Chondrocyte (in vitro differentiated cells): ENCODE results near the gene SMARCD3. TPM values are rescaled to one million over a fixed set of nuclear protein-coding genes. Genes with fewer than 3 reads are reported as not detected.

ENCODE experiments used
- DNase-seq: peaks from one replicate; pipeline ENCODE4 v3.0.0; 2021; ENCODE audit warnings: mixed read lengths, low spot score
- H3K27ac Mint-ChIP-seq: one replicate; pipeline ENCODE4 v1.8.0; 2021; ENCODE audit warnings: mild to moderate bottlenecking, moderate library complexity, mixed read lengths; ENCODE audit not compliant: unreplicated experiment
- H3K27me3 Mint-ChIP-seq: 2 replicates; pipeline ENCODE4 v1.8.0; 2021; ENCODE audit warnings: low read depth, mixed read lengths
- H3K36me3 Mint-ChIP-seq: 2 replicates; pipeline ENCODE4 v1.8.0; 2021; ENCODE audit warnings: low read depth, mixed read lengths
- H3K4me1 Mint-ChIP-seq: 2 replicates; pipeline ENCODE4 v1.8.0; 2021; ENCODE audit warnings: low read depth, mild to moderate bottlenecking, mixed read lengths
- H3K4me3 Mint-ChIP-seq: one replicate; pipeline ENCODE4 v1.8.0; 2021; ENCODE audit warnings: mild to moderate bottlenecking, moderate library complexity, mixed read lengths; ENCODE audit not compliant: unreplicated experiment
- H3K9me3 Mint-ChIP-seq: 2 replicates; pipeline ENCODE4 v1.8.0; 2021; ENCODE audit warnings: low read depth, mixed read lengths
- total RNA-seq: library from RNA; stranded (reverse); gene quantifications from 3 replicates; pipeline ENCODE4 v1.2.1, GENCODE V29; 2021
- TF ChIP-seq, protein P1 (sequence below): fragments of 200-600 bp; sonication (generic); IDR thresholded peaks from 2 replicates; pipeline ENCODE4 v1.5.0; 2021; ENCODE audit warnings: antibody characterized with exemption, mild to moderate bottlenecking, moderate library complexity

The SMARCD3 gene
- total RNA-seq, 1 donor from 2014 or later, result 120 TPM

DNA sequence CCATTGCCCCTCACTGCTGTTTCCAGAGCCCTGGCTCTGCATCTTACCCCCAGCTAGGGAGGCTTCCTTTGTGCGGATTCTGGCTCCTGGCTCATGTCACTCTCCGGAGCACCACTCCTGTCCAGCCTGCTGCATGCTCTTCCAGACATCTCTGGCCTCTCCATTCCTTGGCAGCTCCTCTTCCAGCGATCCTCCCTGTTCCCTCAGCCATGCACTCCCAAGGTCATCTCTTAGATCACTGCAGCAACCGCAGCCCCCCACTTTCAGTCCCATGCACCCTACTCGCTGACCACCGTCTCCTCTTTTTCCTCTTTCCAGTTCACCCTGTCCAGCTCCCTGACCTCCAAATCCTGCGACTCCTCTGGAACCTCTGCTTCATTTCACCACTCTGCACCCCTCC lies 6.9 kb upstream of the SMARCD3 start:
- peaks cover 3% of the 10 kb centered on the region for H3K27me3 Mint-ChIP-seq
- H3K9me3 Mint-ChIP-seq, result no peaks in the 10 kb centered on the region
- no peak overlapping the region for H3K4me3 Mint-ChIP-seq
- TF ChIP-seq, protein P1, sequence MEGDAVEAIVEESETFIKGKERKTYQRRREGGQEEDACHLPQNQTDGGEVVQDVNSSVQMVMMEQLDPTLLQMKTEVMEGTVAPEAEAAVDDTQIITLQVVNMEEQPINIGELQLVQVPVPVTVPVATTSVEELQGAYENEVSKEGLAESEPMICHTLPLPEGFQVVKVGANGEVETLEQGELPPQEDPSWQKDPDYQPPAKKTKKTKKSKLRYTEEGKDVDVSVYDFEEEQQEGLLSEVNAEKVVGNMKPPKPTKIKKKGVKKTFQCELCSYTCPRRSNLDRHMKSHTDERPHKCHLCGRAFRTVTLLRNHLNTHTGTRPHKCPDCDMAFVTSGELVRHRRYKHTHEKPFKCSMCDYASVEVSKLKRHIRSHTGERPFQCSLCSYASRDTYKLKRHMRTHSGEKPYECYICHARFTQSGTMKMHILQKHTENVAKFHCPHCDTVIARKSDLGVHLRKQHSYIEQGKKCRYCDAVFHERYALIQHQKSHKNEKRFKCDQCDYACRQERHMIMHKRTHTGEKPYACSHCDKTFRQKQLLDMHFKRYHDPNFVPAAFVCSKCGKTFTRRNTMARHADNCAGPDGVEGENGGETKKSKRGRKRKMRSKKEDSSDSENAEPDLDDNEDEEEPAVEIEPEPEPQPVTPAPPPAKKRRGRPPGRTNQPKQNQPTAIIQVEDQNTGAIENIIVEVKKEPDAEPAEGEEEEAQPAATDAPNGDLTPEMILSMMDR, result no peak
- peak overlapping the region; percentile 1 for H3K27ac Mint-ChIP-seq
- peaks cover 24% of the 10 kb centered on the region for H3K4me1 Mint-ChIP-seq
- peaks cover 8% of the 10 kb centered on the region for H3K36me3 Mint-ChIP-seq
- no peak for DNase-seq

DNA sequence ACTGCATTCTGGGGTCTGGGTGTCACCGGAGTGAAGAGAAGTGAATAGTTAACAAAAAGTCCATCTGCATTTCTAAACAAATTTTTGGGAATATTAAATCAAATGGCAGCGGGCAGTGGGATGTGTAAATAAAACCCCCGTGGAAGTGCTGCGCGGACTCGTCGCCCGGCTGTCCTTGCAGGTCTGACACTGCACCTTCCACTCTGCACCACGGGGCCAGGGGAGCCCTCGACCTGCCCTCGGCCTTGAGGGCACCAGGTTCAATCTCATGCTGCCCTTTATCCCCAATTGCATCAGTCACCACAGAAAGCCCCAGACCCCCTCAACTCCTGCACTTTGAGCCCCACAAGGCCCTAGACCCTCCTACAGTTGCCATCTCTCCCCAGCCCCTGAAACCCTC lies 6.4 kb upstream of the SMARCD3 start:
- peaks cover 29% of the 10 kb centered on the region for H3K4me1 Mint-ChIP-seq
- H3K36me3 Mint-ChIP-seq, result peaks cover 8% of the 10 kb centered on the region
- DNase-seq, result no peak
- H3K4me3 Mint-ChIP-seq, result no peak overlapping the region
- TF ChIP-seq, protein P1, result no peak
- peaks cover 3% of the 10 kb centered on the region for H3K27me3 Mint-ChIP-seq
- H3K27ac Mint-ChIP-seq, result no peak overlapping the region
- H3K9me3 Mint-ChIP-seq, result no peaks in the 10 kb centered on the region

DNA sequence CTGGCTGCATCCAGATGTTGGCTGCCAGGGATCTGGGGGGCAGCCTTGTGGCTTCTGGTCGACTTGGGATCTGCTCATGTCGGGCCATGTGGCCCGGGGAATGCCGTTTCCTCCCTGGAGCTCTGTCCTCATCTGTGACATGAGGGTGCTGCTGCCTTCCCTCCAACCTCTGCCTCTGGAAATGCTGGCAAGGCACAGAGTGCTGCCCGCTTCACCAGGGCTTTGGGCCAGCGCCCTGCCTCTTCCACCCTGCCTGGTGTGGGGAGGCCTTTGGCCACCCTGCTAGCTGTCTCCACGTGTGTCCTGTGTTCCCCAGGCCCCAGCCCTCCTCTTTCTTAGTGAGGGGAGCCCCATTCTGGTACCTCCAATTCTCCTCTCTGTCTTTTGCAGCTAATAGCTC lies 5.8 kb upstream of the SMARCD3 start:
- H3K4me3 Mint-ChIP-seq, result no peak overlapping the region

DNA sequence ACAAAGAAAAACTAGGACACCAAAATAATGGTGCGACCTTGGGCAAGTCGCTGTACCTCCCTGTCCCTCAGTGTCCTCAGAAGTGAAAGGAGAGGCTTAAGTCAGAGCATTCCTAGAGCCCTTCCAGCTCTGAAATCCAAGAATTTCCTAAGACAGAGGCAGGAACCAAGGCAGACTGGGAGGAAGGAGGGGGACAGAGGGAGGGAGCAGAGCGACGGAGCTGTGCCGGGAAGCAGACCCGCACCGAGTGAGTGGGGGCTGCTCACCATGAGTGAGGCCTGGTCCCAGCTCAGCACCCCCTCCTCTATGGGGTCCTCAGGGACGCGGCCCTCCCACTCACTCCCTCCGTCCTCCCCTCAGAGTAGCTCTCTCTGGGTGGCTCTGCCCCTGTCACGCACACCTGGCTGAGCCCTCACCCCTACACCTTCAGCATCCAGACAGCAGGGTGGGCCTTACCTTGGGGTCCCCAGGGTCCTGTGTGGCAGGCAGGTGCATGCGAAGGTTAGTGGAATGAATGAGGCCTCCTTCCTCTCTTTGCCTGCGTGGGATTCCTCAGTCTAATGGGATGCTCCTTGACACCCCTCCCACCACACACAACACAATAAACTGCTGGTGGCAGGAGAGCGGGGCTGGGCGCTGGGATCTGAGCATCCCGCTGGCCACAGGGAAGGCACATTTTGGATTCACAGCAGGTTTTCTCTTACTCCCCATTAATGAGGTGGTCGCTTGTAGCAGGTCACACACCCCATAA lies 4.6 kb upstream of the SMARCD3 start:
- peak overlapping the region; percentile 95 for H3K27ac Mint-ChIP-seq

More for the DNA sequence above, 5.8 kb upstream of the SMARCD3 start:
- TF ChIP-seq, protein P1, result no peak
- no peaks in the 10 kb centered on the region for H3K9me3 Mint-ChIP-seq
- peaks cover 35% of the 10 kb centered on the region for H3K4me1 Mint-ChIP-seq
- peaks cover 3% of the 10 kb centered on the region for H3K27me3 Mint-ChIP-seq
- no peak for DNase-seq
- no peak overlapping the region for H3K27ac Mint-ChIP-seq
- peaks cover 8% of the 10 kb centered on the region for H3K36me3 Mint-ChIP-seq

DNA sequence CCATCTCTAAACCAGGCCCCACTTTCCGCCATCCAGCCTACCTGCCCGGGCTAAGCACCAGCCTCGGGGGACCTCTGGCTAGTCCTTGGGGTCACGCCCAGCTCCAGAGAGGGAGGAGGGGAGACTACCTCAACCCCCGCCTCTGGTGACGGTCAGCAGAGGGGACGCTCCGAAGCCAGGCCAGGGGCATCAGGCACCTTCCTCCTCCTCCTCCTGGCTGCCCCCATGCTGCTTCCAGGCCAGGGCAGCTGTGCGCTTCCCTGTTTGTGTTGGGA lies 4.0 kb upstream of the SMARCD3 start:
- H3K9me3 Mint-ChIP-seq, result no peaks in the 10 kb centered on the region
- H3K27ac Mint-ChIP-seq, result peak overlapping the region; percentile 95
- peaks cover 42% of the 10 kb centered on the region for H3K4me1 Mint-ChIP-seq
- H3K36me3 Mint-ChIP-seq, result peaks cover 6% of the 10 kb centered on the region
- peak overlapping the region; percentile 81 for H3K4me3 Mint-ChIP-seq
- TF ChIP-seq, protein P1, result no peak
- DNase-seq, result no peak
- no peaks in the 10 kb centered on the region for H3K27me3 Mint-ChIP-seq

More for the DNA sequence above, 4.6 kb upstream of the SMARCD3 start:
- H3K9me3 Mint-ChIP-seq, result no peaks in the 10 kb centered on the region
- no peaks in the 10 kb centered on the region for H3K27me3 Mint-ChIP-seq
- no peak for DNase-seq
- peaks cover 39% of the 10 kb centered on the region for H3K4me1 Mint-ChIP-seq
- H3K36me3 Mint-ChIP-seq, result peaks cover 10% of the 10 kb centered on the region
- peak overlapping the region; percentile 81 for H3K4me3 Mint-ChIP-seq
- TF ChIP-seq, protein P1, result no peak
